Motor neuron (in vitro differentiated cells): Measurements from ENCODE around the gene SLC7A1. TPM values are rescaled to one million over a fixed set of nuclear protein-coding genes. Genes with fewer than 3 reads are reported as not detected.

ENCODE experiments used
- ATAC-seq, 8 experiments: fragments of 200-7000 bp; cut with Tn5 transposase; replicated peaks in 6 of 8; 2 replicates each; pipeline ENCODE4 v1.8.0; 2021; ENCODE audit warnings: mild to moderate bottlenecking in 8 of 8, moderate library complexity in 8 of 8
- H3K27ac ChIP-seq, 2 donors: fragments of 250-450 bp; sonication (Bioruptor Pico); 2 replicates each; pipeline ENCODE4 v1.9.0; 2021; ENCODE audit warnings: antibody characterized with exemption in 2 of 2, mild to moderate bottlenecking in 2 of 2, moderate library complexity in 1 of 2
- H3K4me1 ChIP-seq, 2 donors: fragments of 250-450 bp; sonication (Bioruptor Pico); replicated peaks in 1 of 2; 2 replicates each; pipeline ENCODE4 v1.6.1; 2021; ENCODE audit warnings: antibody characterized with exemption in 2 of 2, mild to moderate bottlenecking in 2 of 2, moderate library complexity in 1 of 2
- H3K4me3 ChIP-seq, 5 donors: fragments of 250-450 bp; sonication (Bioruptor Pico); 2 replicates each; pipeline ENCODE4 v1.9.0; 2021; ENCODE audit warnings: antibody characterized with exemption in 5 of 5, mild to moderate bottlenecking in 5 of 5, moderate library complexity in 4 of 5
- WGBS, 10 experiments: fragments of 450-650 bp; shearing (Covaris generic); methylation state at CpG; one replicate each; pipeline ENCODE4 v1.0.0; 2022; 5-methylcytosine and 5-hydroxymethylcytosine counted together
- in situ Hi-C, 9 experiments: fragments of 400-800 bp; cut with MboI; loops; one replicate each; pipeline ENCODE4 v1.15.0; 2021; ENCODE audit warnings: low sequenced_read_pairs in 9 of 9, low pct_unique_long_range_greater_than_20kb in 2 of 9; ENCODE audit not compliant: unreplicated experiment in 9 of 9
- total RNA-seq, 8 experiments: library from RNA; unstranded; fragments of 300-600 nt; gene quantifications; 2 replicates each; pipeline versions ENCODE4 v1.2.3 to v1.2.4, GENCODE V29; 2022

The SLC7A1 gene
- total RNA-seq, 8 experiments from 2014 or later: 9.6 to 40.5 (median 23.5) TPM

- 40 to 100% (median 95%) methylated on average over 1 to 5 of the region's 5 CpGs; no CpG with 5 or more reads in 3 of the 10 experiments for WGBS, 10 experiments
- Histone ChIP-seq H3K4me1 (no peaks in the 10 kb centered on the region), H3K27ac (no peak overlapping the region), H3K4me3 (no peak overlapping the region)
- in situ Hi-C loops: no loop called here
- ATAC-seq: no peak
Measured at GRCh38 chr13:29532116-29532515, 63.4 kb downstream of the SLC7A1 start.

GRCh38 chr13:29530901-29531300, 64.6 kb downstream of the SLC7A1 start:
- in situ Hi-C loops: no loop called here
- 80 to 100% (median 93%) methylated on average over 1 to 4 of the region's 5 CpGs; no CpG with 5 or more reads in 4 of the 10 experiments for WGBS, 10 experiments
- Histone ChIP-seq H3K4me3 (no peak overlapping the region), H3K4me1 (no peaks in the 10 kb centered on the region), H3K27ac (no peak overlapping the region)
- ATAC-seq: no peak

DNA sequence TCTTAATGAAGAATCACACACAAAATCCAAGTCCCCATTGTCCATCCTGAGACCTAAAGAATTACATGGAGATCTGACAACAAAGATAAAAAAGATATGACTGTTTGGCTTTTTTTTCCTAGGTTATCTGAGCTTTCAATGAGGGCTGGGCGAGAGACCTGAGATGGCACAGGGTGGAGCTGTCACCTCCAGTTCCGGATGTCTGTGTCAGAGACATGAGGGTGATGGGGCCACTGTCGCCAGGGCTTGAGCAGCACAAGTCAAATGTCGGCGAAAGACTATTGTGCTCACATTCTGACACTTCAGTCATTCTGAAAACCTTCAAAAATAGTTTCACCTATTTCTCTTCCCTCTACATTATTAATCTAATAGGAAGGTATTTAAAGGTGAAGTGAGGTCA, 65.7 kb downstream of the SLC7A1 start:
- no peak for ATAC-seq
- in situ Hi-C loops: no loop called here
- H3K4me3 ChIP-seq: no peak overlapping the region
- 92 to 100% (median 100%) methylated on average over 1 to 4 of the region's 5 CpGs; no CpG with 5 or more reads in 4 of the 10 experiments for WGBS, 10 experiments
- H3K4me1 ChIP-seq: no peaks in the 10 kb centered on the region
- no peak overlapping the region for H3K27ac ChIP-seq

DNA sequence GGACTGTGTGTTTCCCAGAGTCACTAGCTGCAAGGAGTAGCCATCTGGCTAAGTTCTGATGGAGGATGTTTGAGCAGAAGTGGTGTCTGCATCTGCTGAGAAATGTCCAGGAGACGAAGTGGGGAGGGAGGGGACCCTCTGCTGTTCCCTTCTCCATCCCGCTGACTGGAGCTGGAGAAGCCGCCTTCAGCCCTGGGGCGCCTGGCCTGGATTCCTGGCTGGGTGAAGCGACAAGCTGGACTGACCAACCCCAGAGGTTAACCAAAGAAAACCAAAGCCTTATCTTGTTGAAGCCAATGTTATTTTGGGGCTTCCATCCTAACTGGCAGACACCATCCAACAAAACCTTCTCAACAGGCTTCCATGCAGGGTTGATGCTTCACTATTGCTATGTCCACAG, 67.6 kb downstream of the SLC7A1 start:
- no peak overlapping the region for H3K27ac ChIP-seq
- 40 to 100% (median 98%) methylated on average over 1 to 5 of the region's 5 CpGs; no CpG with 5 or more reads in 2 of the 10 experiments for WGBS, 10 experiments
- in situ Hi-C loops: no loop called here
- H3K4me1 ChIP-seq: no peaks in the 10 kb centered on the region
- ATAC-seq: no peak
- H3K4me3 ChIP-seq: no peak overlapping the region

DNA sequence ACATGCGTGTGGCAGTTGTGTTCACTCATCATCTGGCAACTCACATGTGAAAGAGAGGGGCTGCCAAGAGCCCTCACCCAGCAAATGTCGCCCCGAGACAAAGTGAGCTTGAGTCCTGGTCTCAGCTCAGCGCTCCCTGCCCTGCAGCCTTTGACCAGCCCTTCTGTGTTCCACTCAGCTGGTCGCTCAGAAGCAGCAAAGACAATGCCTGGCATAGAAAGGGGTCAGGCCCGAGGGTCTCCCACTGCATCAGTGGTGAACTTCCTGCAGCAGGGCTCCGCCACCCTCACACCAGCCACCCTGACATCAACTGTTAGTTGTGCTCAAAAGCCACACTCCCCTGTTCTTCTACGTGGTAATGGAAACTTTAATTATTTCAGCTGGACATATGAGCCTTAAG, 68.0 kb downstream of the SLC7A1 start:
- Histone ChIP-seq H3K4me1 (no peaks in the 10 kb centered on the region), H3K27ac (no peak overlapping the region), H3K4me3 (no peak overlapping the region)
- in situ Hi-C loops: no loop called here
- 40 to 100% (median 84%) methylated on average over 1 to 7 of the region's 8 CpGs; no CpG with 5 or more reads in 1 of the 10 experiments for WGBS, 10 experiments
- no peak for ATAC-seq

DNA sequence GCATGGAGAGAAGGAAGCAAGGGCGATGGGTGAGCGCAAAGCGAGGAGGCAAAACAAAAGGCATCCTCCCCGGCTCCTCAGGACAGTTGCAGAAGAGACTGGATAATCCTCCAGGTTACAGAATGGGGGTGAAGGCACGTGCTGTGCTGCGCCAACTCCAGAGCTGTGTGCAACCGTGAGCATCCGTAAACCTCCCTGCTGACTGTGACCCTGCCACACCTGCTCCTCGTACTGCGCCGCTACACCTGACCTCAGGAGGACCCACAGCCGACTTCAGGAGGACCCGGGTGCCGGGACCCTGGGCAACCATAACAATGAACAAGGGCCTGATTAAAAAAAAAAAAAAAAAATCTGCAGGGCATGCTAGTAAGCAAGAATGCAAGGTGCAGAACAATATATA, 68.7 kb downstream of the SLC7A1 start:
- WGBS, 10 experiments: 73 to 100% (median 97%) methylated on average over 1 to 11 of the region's 14 CpGs; no CpG with 5 or more reads in 1 of the 10 experiments
- ATAC-seq: no peak
- in situ Hi-C loops: no loop called here
- H3K27ac ChIP-seq: no peak overlapping the region
- H3K4me1 ChIP-seq: no peaks in the 10 kb centered on the region
- H3K4me3 ChIP-seq: no peak overlapping the region

- no peak for ATAC-seq
- in situ Hi-C loops: no loop called here
- Histone ChIP-seq H3K4me1 (no peaks in the 10 kb centered on the region), H3K27ac (no peak overlapping the region), H3K4me3 (no peak overlapping the region)
- WGBS, 10 experiments: 93 to 100% (median 100%) methylated on average over 1 to 3 of the region's 7 CpGs; no CpG with 5 or more reads in 7 of the 10 experiments
Measured at GRCh38 chr13:29525757-29526156, 69.7 kb downstream of the SLC7A1 start.

DNA sequence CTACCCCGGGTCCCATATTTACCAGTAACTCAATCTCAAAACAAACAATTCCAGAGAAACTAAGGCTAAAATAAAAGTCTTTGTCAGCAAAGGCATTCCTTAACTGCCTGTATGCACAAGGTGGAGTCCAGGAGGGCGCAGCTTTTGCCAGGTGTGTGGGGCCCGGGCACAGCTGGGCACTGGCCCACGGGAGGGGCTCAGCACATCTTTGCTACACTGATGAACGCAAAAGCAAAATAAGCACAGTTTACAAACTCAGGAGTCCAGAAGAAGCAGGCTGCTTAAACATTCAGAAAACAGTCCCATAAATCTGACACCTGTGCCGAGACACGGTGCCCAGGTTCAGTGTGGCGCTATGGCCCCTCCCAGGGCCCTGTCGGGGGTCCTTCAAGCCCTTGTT, 70.8 kb downstream of the SLC7A1 start:
- in situ Hi-C loops: loop anchor here in 8 of 9 experiments (25.0 kb wide), 2 partner anchors 188 to 588 kb away; no protein-coding TSS in a partner anchor
- no peak overlapping the region for H3K4me3 ChIP-seq
- H3K4me1 ChIP-seq: no peaks in the 10 kb centered on the region
- WGBS, 10 experiments: 90 to 100% (median 100%) methylated on average over 2 to 4 of the region's 9 CpGs; no CpG with 5 or more reads in 6 of the 10 experiments
- H3K27ac ChIP-seq: no peak overlapping the region
- ATAC-seq: no peak

DNA sequence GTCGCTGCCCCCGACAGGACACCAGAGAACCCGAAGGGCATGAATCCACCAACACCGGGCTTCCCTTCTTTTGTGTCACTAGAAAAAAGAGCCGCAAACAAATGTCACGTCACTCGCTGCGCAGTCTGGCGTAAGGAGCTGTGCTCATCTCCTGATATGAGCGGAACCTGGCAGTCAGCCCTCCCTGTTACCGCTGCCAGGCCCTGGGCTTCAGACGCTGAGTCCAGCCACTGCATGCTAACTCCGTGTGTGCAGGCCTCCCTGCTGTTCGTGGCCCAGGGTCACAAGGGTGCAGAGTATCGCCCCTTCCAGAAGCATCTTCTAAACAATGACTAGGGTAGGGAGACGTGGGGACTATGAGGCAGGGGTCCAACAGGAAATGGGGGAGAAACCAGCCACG, 71.3 kb downstream of the SLC7A1 start:
- in situ Hi-C loops: loop anchor here in 8 of 9 experiments (25.0 kb wide), 2 partner anchors 188 to 588 kb away; no protein-coding TSS in a partner anchor
- Histone ChIP-seq H3K4me1 (no peaks in the 10 kb centered on the region), H3K4me3 (no peak overlapping the region), H3K27ac (no peak overlapping the region)
- no peak for ATAC-seq
- 80 to 100% (median 94%) methylated on average over 1 to 5 of the region's 17 CpGs; no CpG with 5 or more reads in 4 of the 10 experiments for WGBS, 10 experiments

GRCh38 chr13:29523199-29523961, 72.1 kb downstream of the SLC7A1 start:
- Histone ChIP-seq H3K4me1 (no peaks in the 10 kb centered on the region), H3K4me3 (no peak overlapping the region), H3K27ac (no peak overlapping the region)
- 76 to 100% (median 88%) methylated on average over 1 to 9 of the region's 23 CpGs; no CpG with 5 or more reads in 4 of the 10 experiments for WGBS, 10 experiments
- in situ Hi-C loops: loop anchor here in 8 of 9 experiments (25.0 kb wide), 2 partner anchors 189 to 589 kb away; no protein-coding TSS in a partner anchor
- ATAC-seq: peak in 2 of 8 experiments; percentile 7 to 68

- Histone ChIP-seq H3K4me1 (no peaks in the 10 kb centered on the region), H3K4me3 (no peak overlapping the region), H3K27ac (no peak overlapping the region)
- peak in 2 of 8 experiments; percentile 13 for ATAC-seq
- in situ Hi-C loops: loop anchor here in 8 of 9 experiments (25.0 kb wide), 2 partner anchors 190 to 590 kb away; no protein-coding TSS in a partner anchor
- 0 to 100% (median 79%) methylated on average over 1 to 13 of the region's 16 CpGs for WGBS, 10 experiments
Measured at GRCh38 chr13:29522044-29522685, 73.3 kb downstream of the SLC7A1 start.

DNA sequence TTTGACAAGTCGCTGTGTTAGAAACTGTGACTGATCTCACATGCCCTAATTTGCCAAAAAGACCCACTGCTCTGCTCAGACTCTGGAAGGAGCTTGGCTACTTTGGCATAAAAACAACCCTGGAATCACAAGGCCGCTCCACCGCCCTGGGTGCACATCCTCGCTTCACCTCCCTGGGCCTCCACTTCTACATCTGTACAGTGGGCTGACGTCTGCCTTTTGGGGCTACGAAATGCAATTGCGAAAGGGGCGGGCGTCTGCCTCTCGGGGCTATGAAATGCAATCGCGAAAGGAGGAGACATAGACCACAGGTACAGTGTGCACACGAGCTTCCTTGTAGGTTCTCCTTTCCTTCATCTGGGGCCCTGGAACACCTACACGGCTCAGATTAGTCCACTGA, 74.2 kb downstream of the SLC7A1 start:
- peak in 1 of 8 experiments; percentile 32 for ATAC-seq
- in situ Hi-C loops: loop anchor here in 8 of 9 experiments (25.0 kb wide), 2 partner anchors 191 to 591 kb away; no protein-coding TSS in a partner anchor
- H3K4me3 ChIP-seq: no peak overlapping the region
- H3K4me1 ChIP-seq: no peaks in the 10 kb centered on the region
- no peak overlapping the region for H3K27ac ChIP-seq
- WGBS, 10 experiments: 60 to 100% (median 95%) methylated on average over 1 to 11 of the region's 14 CpGs; no CpG with 5 or more reads in 2 of the 10 experiments

- in situ Hi-C loops: loop anchor here in 8 of 9 experiments (25.0 kb wide), 2 partner anchors 192 to 592 kb away; no protein-coding TSS in a partner anchor
- Histone ChIP-seq H3K4me1 (no peaks in the 10 kb centered on the region), H3K4me3 (no peak overlapping the region), H3K27ac (no peak overlapping the region)
- ATAC-seq: peak in 3 of 8 experiments; percentile 75 to 88 (median 80)
- WGBS, 10 experiments: 0 to 100% (median 96%) methylated on average over 1 to 4 of the region's 4 CpGs; no CpG with 5 or more reads in 3 of the 10 experiments
Measured at GRCh38 chr13:29520671-29521070, 74.8 kb downstream of the SLC7A1 start.
